ENCODE measurements around the gene STAG1. TPM values are rescaled to one million over a fixed set of nuclear protein-coding genes. Genes with fewer than 3 reads are reported as not detected.

The STAG1 gene
- total RNA-seq, 1 experiment from 2014 or later = 43.7 TPM

- Histone ChIP-seq H3K9me3 (ENCODE audit: control insufficient read depth, insufficient read depth, low read depth, low read length) (no peaks in the 10 kb centered on the region), H3K27me3 (ENCODE audit: control insufficient read depth, insufficient read depth, low read length) (no peaks in the 10 kb centered on the region), H3K4me3 (ENCODE audit: low read depth in 2 of 2, low read length in 2 of 2) (no peak overlapping the region), H3K27ac (ENCODE audit: low read length) (no peak overlapping the region), H3K4me1 (ENCODE audit: control insufficient read depth, insufficient read depth, low read length) (no peaks in the 10 kb centered on the region; the same call in 1 of the 2 replicates), H3K36me3 (ENCODE audit: control insufficient read depth, insufficient read depth, low read length) (no peaks in the 10 kb centered on the region)
- intact Hi-C loops (cut with micrococcal nuclease; ENCODE audit: unreplicated experiment) (no loop called here), in situ Hi-C loops (cut with HindIII; ENCODE audit: low pct_unique_long_range_greater_than_20kb, low sequenced_read_pairs) (no loop called here)
- POLR2A ChIA-PET = interaction anchor here (0.6 kb wide), 1 partner anchor 282 kb away, joined by 5 read pairs; no protein-coding TSS in a partner anchor
- no peak for DNase-seq (ENCODE audit: low read depth, low spot score)
- no peak for ATAC-seq
- CTCF ChIA-PET = no interaction called here
- BruUV-seq (replicated peaks) = no TSS peak
- TF ChIP-seq REST (IDR thresholded peaks at IDR 0.05; ENCODE audit: insufficient read depth in 1 of 2, low read depth in 2 of 2, low read length in 1 of 2) (no peak), POLR2AphosphoS5 (IDR thresholded peaks at IDR 0.05; ENCODE audit: low read depth, low read length) (no peak)
These were observed 109.5 kb downstream of the STAG1 start for GRCh38 chr3:136642711-136643110.

GRCh38 chr3:136639069-136639468, 113.1 kb downstream of the STAG1 start:
- ATAC-seq (no peak), DNase-seq (ENCODE audit: low read depth, low spot score) (no peak)
- Histone ChIP-seq H3K27ac (ENCODE audit: low read length) (no peak overlapping the region), H3K27me3 (ENCODE audit: control insufficient read depth, insufficient read depth, low read length) (no peaks in the 10 kb centered on the region), H3K9me3 (ENCODE audit: control insufficient read depth, insufficient read depth, low read depth, low read length) (no peaks in the 10 kb centered on the region), H3K36me3 (ENCODE audit: control insufficient read depth, insufficient read depth, low read length) (no peaks in the 10 kb centered on the region), H3K4me3 (ENCODE audit: low read depth in 2 of 2, low read length in 2 of 2) (no peak overlapping the region), H3K4me1 (ENCODE audit: control insufficient read depth, insufficient read depth, low read length) (peaks cover 6% of the 10 kb centered on the region)
- in situ Hi-C loops (cut with HindIII; ENCODE audit: low pct_unique_long_range_greater_than_20kb, low sequenced_read_pairs) (no loop called here), intact Hi-C loops (cut with micrococcal nuclease; ENCODE audit: unreplicated experiment) (no loop called here)
- no TSS peak for BruUV-seq (replicated peaks)
- TF ChIP-seq REST (IDR thresholded peaks at IDR 0.05; ENCODE audit: insufficient read depth in 1 of 2, low read depth in 2 of 2, low read length in 1 of 2) = no peak
- no peak for TF ChIP-seq SIN3A (IDR thresholded peaks at IDR 0.05; ENCODE audit: borderline replicate concordance, insufficient read depth, low read depth, low read length)
- ChIA-PET CTCF (no interaction called here), POLR2A (no interaction called here)

GRCh38 chr3:136637176-136637575, 115.0 kb downstream of the STAG1 start:
- no peak for TF ChIP-seq TCF7L2 (IDR thresholded peaks at IDR 0.05; ENCODE audit: low read depth, low read length)
- TF ChIP-seq SIN3A (IDR thresholded peaks at IDR 0.05; ENCODE audit: borderline replicate concordance, insufficient read depth, low read depth, low read length) = no peak
- no peak for TF ChIP-seq REST (IDR thresholded peaks at IDR 0.05; ENCODE audit: insufficient read depth in 1 of 2, low read depth in 2 of 2, low read length in 1 of 2)
- no peak for TF ChIP-seq CTCF (IDR thresholded peaks at IDR 0.05)
- no peak for TF ChIP-seq POLR2AphosphoS5 (IDR thresholded peaks at IDR 0.05; ENCODE audit: low read depth, low read length)
- ChIA-PET CTCF (no interaction called here), POLR2A (interaction anchor here (0.6 kb wide), 2 partner anchors 46 to 1787 kb away, joined by 4 to 6 read pairs; no protein-coding TSS in a partner anchor)
- no peak for DNase-seq (ENCODE audit: low read depth, low spot score)
- H3K27ac ChIP-seq (ENCODE audit: low read length) = no peak overlapping the region
- ATAC-seq = no peak
- no peak overlapping the region for H3K4me3 ChIP-seq (ENCODE audit: low read depth in 2 of 2, low read length in 2 of 2)
- BruUV-seq (replicated peaks) = no TSS peak
- H3K9me3 ChIP-seq (ENCODE audit: control insufficient read depth, insufficient read depth, low read depth, low read length) = no peaks in the 10 kb centered on the region
- intact Hi-C loops (cut with micrococcal nuclease; ENCODE audit: unreplicated experiment) = no loop called here
- in situ Hi-C loops (cut with HindIII; ENCODE audit: low pct_unique_long_range_greater_than_20kb, low sequenced_read_pairs) = no loop called here
- peaks cover 20% of the 10 kb centered on the region for H3K4me1 ChIP-seq (ENCODE audit: control insufficient read depth, insufficient read depth, low read length)
- no peaks in the 10 kb centered on the region for H3K27me3 ChIP-seq (ENCODE audit: control insufficient read depth, insufficient read depth, low read length)
- no peaks in the 10 kb centered on the region for H3K36me3 ChIP-seq (ENCODE audit: control insufficient read depth, insufficient read depth, low read length)

Measured in Panc1 (cell line).